Measurements from ENCODE around the gene VAT1L.

GRCh38 chr16:77739559-77739892, 48.8 kb upstream of the VAT1L start:
- TF ChIP-seq, protein P1, sequence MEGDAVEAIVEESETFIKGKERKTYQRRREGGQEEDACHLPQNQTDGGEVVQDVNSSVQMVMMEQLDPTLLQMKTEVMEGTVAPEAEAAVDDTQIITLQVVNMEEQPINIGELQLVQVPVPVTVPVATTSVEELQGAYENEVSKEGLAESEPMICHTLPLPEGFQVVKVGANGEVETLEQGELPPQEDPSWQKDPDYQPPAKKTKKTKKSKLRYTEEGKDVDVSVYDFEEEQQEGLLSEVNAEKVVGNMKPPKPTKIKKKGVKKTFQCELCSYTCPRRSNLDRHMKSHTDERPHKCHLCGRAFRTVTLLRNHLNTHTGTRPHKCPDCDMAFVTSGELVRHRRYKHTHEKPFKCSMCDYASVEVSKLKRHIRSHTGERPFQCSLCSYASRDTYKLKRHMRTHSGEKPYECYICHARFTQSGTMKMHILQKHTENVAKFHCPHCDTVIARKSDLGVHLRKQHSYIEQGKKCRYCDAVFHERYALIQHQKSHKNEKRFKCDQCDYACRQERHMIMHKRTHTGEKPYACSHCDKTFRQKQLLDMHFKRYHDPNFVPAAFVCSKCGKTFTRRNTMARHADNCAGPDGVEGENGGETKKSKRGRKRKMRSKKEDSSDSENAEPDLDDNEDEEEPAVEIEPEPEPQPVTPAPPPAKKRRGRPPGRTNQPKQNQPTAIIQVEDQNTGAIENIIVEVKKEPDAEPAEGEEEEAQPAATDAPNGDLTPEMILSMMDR (IDR thresholded peaks at IDR 0.05), result no peak
- TF ChIP-seq POLR2AphosphoS5 (IDR thresholded peaks at IDR 0.05), result no peak
- no peak for TF ChIP-seq POLR2A (IDR thresholded peaks at IDR 0.05)
- no peak for TF ChIP-seq EP300 (IDR thresholded peaks at IDR 0.05)

Data from stomach (tissue), 4 donors.